GM12878 (cell line): ENCODE data around the gene ORAI1. TPM values are rescaled to one million over a fixed set of nuclear protein-coding genes. Genes with fewer than 3 reads are reported as not detected.

ENCODE experiments used
- ATF7 ChIP-seq: fragments of 450-650 bp; IDR thresholded peaks from 2 replicates; pipeline ENCODE4 v1.6.1; 2016; ENCODE audit warnings: low read depth, mild to moderate bottlenecking
- CTCF ChIP-seq, 3 experiments: IDR thresholded peaks in 2 of 3; conservative IDR thresholded peaks in 1 of 3; 2 replicates each; pipeline ENCODE4 v1.5.1; 2011; ENCODE audit warnings: low read depth in 3 of 3, low read length in 3 of 3, mild to moderate bottlenecking in 3 of 3, control low read depth in 2 of 3, moderate library complexity in 2 of 3, inconsistent platforms in 1 of 3, mixed read lengths in 1 of 3; ENCODE audit not compliant: control insufficient read depth in 2 of 3, insufficient read depth in 1 of 3; ENCODE audit errors: extremely low read depth in 1 of 3
- DPF2 ChIP-seq: fragments of 450-650 bp; IDR thresholded peaks from 2 replicates; pipeline ENCODE4 v1.6.1; 2017; ENCODE audit warnings: mild to moderate bottlenecking
- EGR1 ChIP-seq, 2 experiments: IDR thresholded peaks; 1 replicate in 1 of 2; 2 replicates in 1 of 2; pipeline ENCODE4 v1.6.1; 2011 to 2012; ENCODE audit warnings: low read depth in 2 of 2, low read length in 2 of 2, borderline replicate concordance in 1 of 2, mild to moderate bottlenecking in 1 of 2, moderate library complexity in 1 of 2
- EP300 ChIP-seq, 2 experiments: fragments of 150-350 bp in 1 of 2; IDR thresholded peaks; 2 replicates each; pipeline ENCODE4 v1.6.1; 2011 to 2012; ENCODE audit warnings: low read depth in 2 of 2, low read length in 2 of 2, borderline replicate concordance in 1 of 2, improper control_type of control experiment in 1 of 2, inconsistent platforms in 1 of 2; ENCODE audit not compliant: control insufficient read depth in 1 of 2
- FOXK2 ChIP-seq: fragments of 450-650 bp; IDR thresholded peaks from 2 replicates; pipeline ENCODE4 v1.6.1; 2017; ENCODE audit warnings: mild to moderate bottlenecking, moderate library complexity
- HSF1 ChIP-seq: fragments of 150-350 bp; IDR thresholded peaks from 2 replicates; pipeline ENCODE4 v1.6.1; 2014; ENCODE audit warnings: mild to moderate bottlenecking, low read depth, low read length
- IRF4 ChIP-seq: IDR thresholded peaks from 2 replicates; pipeline ENCODE4 v1.6.1; 2011; ENCODE audit warnings: low read depth, low read length
- NFIC ChIP-seq: IDR thresholded peaks from 2 replicates; pipeline ENCODE4 v1.6.1; 2012; ENCODE audit warnings: low read depth, mild to moderate bottlenecking, inconsistent platforms, low read length, moderate library complexity
- NFXL1 ChIP-seq: fragments of 450-650 bp; IDR thresholded peaks from 2 replicates; pipeline ENCODE4 v1.6.1; 2017; ENCODE audit warnings: antibody characterized with exemption, mild to moderate bottlenecking, borderline replicate concordance
- PML ChIP-seq: IDR thresholded peaks from 2 replicates; pipeline ENCODE4 v1.6.1; 2012; ENCODE audit warnings: low read length, inconsistent platforms
- POLR2AphosphoS5 ChIP-seq: IDR thresholded peaks from 2 replicates; pipeline ENCODE4 v1.6.1; 2011; ENCODE audit warnings: mild to moderate bottlenecking, low read length, inconsistent platforms
- RBBP5 ChIP-seq: fragments of 200-600 bp; sonication (generic); conservative IDR thresholded peaks from 2 replicates; pipeline ENCODE4 v1.6.1; 2016
- RELA ChIP-seq: fragments of 450-650 bp; IDR thresholded peaks from 2 replicates; pipeline ENCODE4 v1.8.0; 2014; ENCODE audit warnings: borderline replicate concordance; ENCODE audit not compliant: partially characterized antibody
- REST ChIP-seq: IDR thresholded peaks from 2 replicates; pipeline ENCODE4 v1.6.1; 2012; ENCODE audit warnings: mild to moderate bottlenecking, low read depth, low read length
- SIN3A ChIP-seq: IDR thresholded peaks from 2 replicates; pipeline ENCODE4 v1.6.1; 2012; ENCODE audit warnings: low read depth, low read length, improper control_type of control experiment
- SPI1 ChIP-seq: IDR thresholded peaks from 2 replicates; pipeline ENCODE4 v1.6.1; 2011; ENCODE audit warnings: low read depth, mild to moderate bottlenecking, low read length, moderate library complexity, borderline replicate concordance; ENCODE audit not compliant: insufficient read depth
- SUPT20H ChIP-seq: IDR thresholded peaks from 2 replicates; pipeline ENCODE4 v1.6.1; 2011; ENCODE audit warnings: low read depth, mild to moderate bottlenecking, low read length, moderate library complexity, borderline replicate concordance; ENCODE audit not compliant: control insufficient read depth
- TBL1XR1 ChIP-seq: IDR thresholded peaks from 2 replicates; pipeline ENCODE4 v1.6.1; 2012; ENCODE audit warnings: low read depth, low read length, improper control_type of control experiment
- WRNIP1 ChIP-seq: IDR thresholded peaks from 2 replicates; pipeline ENCODE4 v1.6.1; 2011; ENCODE audit warnings: low read depth, low read length, improper control_type of control experiment, borderline replicate concordance
- ZBTB33 ChIP-seq: fragments of 450-650 bp; IDR thresholded peaks from 2 replicates; pipeline ENCODE4 v1.6.1; 2017; ENCODE audit warnings: mild to moderate bottlenecking
- polyA plus RNA-seq, 11 experiments: library from polyadenylated mRNA; depleted of rRNA in 4 of 11; unstranded in 6 of 11; stranded (reverse) in 5 of 11; fragments of >200 nt; fragmentation: Nextera tagmentation in 4 of 11; fragmentation: Illumina TruSeq in 1 of 11; extraction: Ambion mirVana in 4 of 11; extraction: Trizol in 1 of 11; gene quantifications; 1 replicate in 1 of 11; 2 replicates in 10 of 11; pipeline versions ENCODE4 v1.2.1 to v1.2.3, GENCODE V29; 2011 to 2016; ENCODE audit warnings: inconsistent platforms in 2 of 11, missing spikeins in 2 of 11, low read depth in 1 of 11
- total RNA-seq, 4 experiments: library from RNA; depleted of rRNA in 3 of 4; stranded (reverse); fragments of >200 nt in 3 of 4; fragmentation: Illumina TruSeq in 1 of 4; extraction: Trizol in 1 of 4; gene quantifications; 2 replicates each; pipeline versions ENCODE4 v1.2.1 to v1.2.3, GENCODE V29; 2013 to 2021

The ORAI1 gene
- total and polyA plus RNA-seq, 10 of the 15 experiments (the other 5 are each of a cell fraction or from before 2014, with no cell fraction given) = 5.5 to 33.1 (median 11.8) TPM

GRCh38 chr12:121626087-121626852 is at the start of gene ORAI1 (continued):
- TF ChIP-seq REST (no peak), IRF4 (no peak), WRNIP1 (no peak), FOXK2 (no peak), RBBP5 (no peak), CTCF (IDR thresholded peaks at IDR 0.05 in 2 of 3, conservative IDR thresholded peaks at IDR 0.05 in 1 of 3; ENCODE audit: control insufficient read depth in 2 of 3, extremely low read depth in 1 of 3, insufficient read depth in 1 of 3, low read depth in 3 of 3, low read length in 3 of 3) (peak in 1 of 3 experiments; percentile 31; a peak in 1 of 6 replicates), DPF2 (peak; percentile 95), EP300 (IDR thresholded peaks at IDR 0.05; ENCODE audit: borderline replicate concordance in 1 of 2, control insufficient read depth in 1 of 2, low read depth in 2 of 2, low read length in 2 of 2) (no peak), SIN3A (no peak), ZBTB33 (no peak), SPI1 (no peak), HSF1 (no peak), NFXL1 (0 out of 2 replicates have a peak, but pooled peaks have one; percentile 27), SUPT20H (no peak), NFIC (no peak), TBL1XR1 (peak; percentile 23; the same call in 1 of the 2 replicates), RELA (no peak), EGR1 (IDR thresholded peaks at IDR 0.05; ENCODE audit: borderline replicate concordance in 1 of 2, low read depth in 2 of 2, low read length in 2 of 2) (peak; percentile 51 to 94), POLR2AphosphoS5 (peak; percentile 76; the same call in 1 of the 2 replicates), ATF7 (no peak), PML (0 out of 2 replicates have a peak, but pooled peaks have one; percentile 3)
